Central memory CD8-positive, alpha-beta T cell (primary cell): ENCODE results near the gene SQSTM1.

ENCODE experiments used
- ATAC-seq: fragments of 150-1000 bp; cut with Tn5 transposase; replicated peaks from 2 replicates; pipeline ENCODE4 v1.10.0; 2022; ENCODE audit warnings: mild to moderate bottlenecking, moderate FRiP score, moderate number of reproducible peaks; ENCODE audit not compliant: poor library complexity, severe bottlenecking; ENCODE audit errors: extremely low read depth
- DNase-seq, 2 donors: peaks; one replicate each; pipeline ENCODE4 v3.0.0; 2021; ENCODE audit warnings: low spot score in 2 of 2
- H3K27ac Mint-ChIP-seq: one replicate; pipeline ENCODE4 v1.8.0; 2022; ENCODE audit warnings: low read depth, mild to moderate bottlenecking, moderate library complexity, mixed read lengths
- H3K27me3 Mint-ChIP-seq: one replicate; pipeline ENCODE4 v1.8.0; 2022; ENCODE audit warnings: mixed read lengths
- H3K36me3 Mint-ChIP-seq: one replicate; pipeline ENCODE4 v1.8.0; 2022; ENCODE audit warnings: mild to moderate bottlenecking, moderate library complexity, mixed read lengths; ENCODE audit not compliant: insufficient read depth
- H3K4me1 Mint-ChIP-seq: one replicate; pipeline ENCODE4 v1.8.0; 2022; ENCODE audit warnings: mixed read lengths
- H3K4me3 Mint-ChIP-seq: one replicate; pipeline ENCODE4 v1.8.0; 2022; ENCODE audit warnings: mild to moderate bottlenecking, moderate library complexity, mixed read lengths
- H3K9me3 Mint-ChIP-seq: one replicate; pipeline ENCODE4 v1.8.0; 2022; ENCODE audit warnings: mixed read lengths

The SQSTM1 gene

GRCh38 chr5:179796877-179797608 is 23.7 kb upstream of the SQSTM1 start:
- no peaks in the 10 kb centered on the region for H3K9me3 Mint-ChIP-seq
- no peaks in the 10 kb centered on the region for H3K27me3 Mint-ChIP-seq

GRCh38 chr5:179797741-179798140 is 23.0 kb upstream of the SQSTM1 start:
- Mint-ChIP-seq H3K4me3 (no peak overlapping the region), H3K9me3 (no peaks in the 10 kb centered on the region), H3K4me1 (peaks cover 35% of the 10 kb centered on the region), H3K27ac (no peak overlapping the region), H3K27me3 (no peaks in the 10 kb centered on the region), H3K36me3 (peaks cover 30% of the 10 kb centered on the region)
- no peak for DNase-seq
- ATAC-seq, result no peak

More at GRCh38 chr5:179796877-179797608, 23.7 kb upstream of the SQSTM1 start:
- Mint-ChIP-seq H3K4me3 (peak overlapping the region; percentile 69), H3K27ac (peak overlapping the region; percentile 69), H3K4me1 (peaks cover 39% of the 10 kb centered on the region), H3K36me3 (peaks cover 28% of the 10 kb centered on the region)
- DNase-seq, result no peak
- no peak for ATAC-seq

- no peak for ATAC-seq
- no peak overlapping the region for H3K4me3 Mint-ChIP-seq
- H3K27me3 Mint-ChIP-seq, result no peaks in the 10 kb centered on the region
- DNase-seq, result no peak
- H3K9me3 Mint-ChIP-seq, result no peaks in the 10 kb centered on the region
- H3K36me3 Mint-ChIP-seq, result peaks cover 30% of the 10 kb centered on the region
- peak overlapping the region; percentile 53 for H3K27ac Mint-ChIP-seq
- peaks cover 31% of the 10 kb centered on the region for H3K4me1 Mint-ChIP-seq
Measured at GRCh38 chr5:179798144-179798770, 22.4 kb upstream of the SQSTM1 start.

GRCh38 chr5:179798771-179799643 is 21.7 kb upstream of the SQSTM1 start:
- Mint-ChIP-seq H3K36me3 (peaks cover 27% of the 10 kb centered on the region), H3K9me3 (no peaks in the 10 kb centered on the region), H3K27me3 (no peaks in the 10 kb centered on the region), H3K27ac (peak overlapping the region; percentile 53), H3K4me3 (no peak overlapping the region), H3K4me1 (peaks cover 29% of the 10 kb centered on the region)
- ATAC-seq (no peak), DNase-seq (no peak)

GRCh38 chr5:179799644-179799973 is 21.1 kb upstream of the SQSTM1 start:
- H3K27me3 Mint-ChIP-seq, result no peaks in the 10 kb centered on the region
- no peak overlapping the region for H3K4me3 Mint-ChIP-seq
- ATAC-seq (no peak), DNase-seq (no peak)
- H3K36me3 Mint-ChIP-seq, result peaks cover 26% of the 10 kb centered on the region
- no peaks in the 10 kb centered on the region for H3K9me3 Mint-ChIP-seq
- H3K27ac Mint-ChIP-seq, result peak overlapping the region; percentile 53
- H3K4me1 Mint-ChIP-seq, result peaks cover 28% of the 10 kb centered on the region

- ATAC-seq (no peak), DNase-seq (no peak)
- no peaks in the 10 kb centered on the region for H3K27me3 Mint-ChIP-seq
- no peak overlapping the region for H3K27ac Mint-ChIP-seq
- H3K4me3 Mint-ChIP-seq, result no peak overlapping the region
- H3K9me3 Mint-ChIP-seq, result no peaks in the 10 kb centered on the region
- peaks cover 28% of the 10 kb centered on the region for H3K36me3 Mint-ChIP-seq
- peaks cover 29% of the 10 kb centered on the region for H3K4me1 Mint-ChIP-seq
Measured at GRCh38 chr5:179800071-179800695, 20.5 kb upstream of the SQSTM1 start.

- Mint-ChIP-seq H3K27ac (no peak overlapping the region), H3K36me3 (peaks cover 28% of the 10 kb centered on the region), H3K4me1 (peaks cover 33% of the 10 kb centered on the region), H3K27me3 (no peaks in the 10 kb centered on the region), H3K9me3 (no peaks in the 10 kb centered on the region), H3K4me3 (no peak overlapping the region)
- no peak for DNase-seq
- ATAC-seq, result no peak
Measured at GRCh38 chr5:179800696-179801201, 20.0 kb upstream of the SQSTM1 start.

- H3K4me3 Mint-ChIP-seq, result no peak overlapping the region
- no peaks in the 10 kb centered on the region for H3K9me3 Mint-ChIP-seq
- ATAC-seq, result peak; percentile 50
- no peaks in the 10 kb centered on the region for H3K27me3 Mint-ChIP-seq
- H3K36me3 Mint-ChIP-seq, result peaks cover 28% of the 10 kb centered on the region
- DNase-seq, result peak; percentile 72 to 78
- H3K4me1 Mint-ChIP-seq, result peaks cover 32% of the 10 kb centered on the region
- no peak overlapping the region for H3K27ac Mint-ChIP-seq
Measured at GRCh38 chr5:179801304-179802206, 19.1 kb upstream of the SQSTM1 start.

- H3K27ac Mint-ChIP-seq, result no peak overlapping the region
- H3K4me1 Mint-ChIP-seq, result peaks cover 26% of the 10 kb centered on the region
- H3K36me3 Mint-ChIP-seq, result peaks cover 21% of the 10 kb centered on the region
- H3K9me3 Mint-ChIP-seq, result no peaks in the 10 kb centered on the region
- DNase-seq (no peak), ATAC-seq (no peak)
- H3K4me3 Mint-ChIP-seq, result no peak overlapping the region
- no peaks in the 10 kb centered on the region for H3K27me3 Mint-ChIP-seq
Measured at GRCh38 chr5:179802207-179802883, 18.4 kb upstream of the SQSTM1 start.

GRCh38 chr5:179802950-179803562 is 17.6 kb upstream of the SQSTM1 start:
- Mint-ChIP-seq H3K4me3 (no peak overlapping the region), H3K4me1 (peaks cover 26% of the 10 kb centered on the region)

More at GRCh38 chr5:179802950-179803562, 17.6 kb upstream of the SQSTM1 start:
- Mint-ChIP-seq H3K9me3 (no peaks in the 10 kb centered on the region), H3K27ac (no peak overlapping the region), H3K36me3 (peaks cover 20% of the 10 kb centered on the region), H3K27me3 (no peaks in the 10 kb centered on the region)
- no peak for ATAC-seq
- no peak for DNase-seq
